Peyer's patch (tissue), 4 donors: ENCODE results near the gene SRP19. TPM values are rescaled to one million over a fixed set of nuclear protein-coding genes. Genes with fewer than 3 reads are reported as not detected.

Source experiments
- DNase-seq, 3 donors: peaks; one replicate each; pipeline ENCODE4 v3.0.0-alpha.2; 2017 to 2019
- H3K27ac ChIP-seq, 4 donors: fragments of 200-600 bp; sonication (generic); one replicate each; pipeline ENCODE4 v1.5.1; 2016 to 2019
- H3K27me3 ChIP-seq, 2 donors: fragments of 200-600 bp; sonication (generic); one replicate each; pipeline ENCODE4 v1.5.1; 2019
- H3K36me3 ChIP-seq, 3 donors: fragments of 200-600 bp; sonication (generic); one replicate each; pipeline ENCODE4 v1.5.1; 2016 to 2019
- H3K4me1 ChIP-seq, 4 donors: fragments of 200-600 bp; sonication (generic); one replicate each; pipeline ENCODE4 v1.5.1; 2016 to 2019
- H3K4me3 ChIP-seq, 4 donors: fragments of 200-600 bp; sonication (generic); 1 replicate in 3 of 4; 2 replicates in 1 of 4; pipeline ENCODE4 v1.5.1; 2016 to 2019; ENCODE audit warnings: mild to moderate bottlenecking in 1 of 4
- H3K9me3 ChIP-seq, 4 donors: fragments of 200-600 bp; sonication (generic); one replicate each; pipeline ENCODE4 v1.5.1; 2016 to 2019; ENCODE audit warnings: mild to moderate bottlenecking in 1 of 4
- POLR2A ChIP-seq, 2 donors: fragments of 450-650 bp; IDR thresholded peaks; one replicate each; pipeline ENCODE4 v1.5.1; 2017; ENCODE audit warnings: antibody characterized with exemption in 2 of 2, mild to moderate bottlenecking in 2 of 2, moderate library complexity in 2 of 2
- total RNA-seq, 4 donors: library from RNA; depleted of rRNA; stranded (reverse); fragments of >200 nt; gene quantifications; one replicate each; pipeline ENCODE4 v1.1.0, GENCODE V29; 2016
- TF ChIP-seq, protein P1 (sequence below), 6 experiments: fragments of 450-650 bp in 4 of 6; fragments of 200-600 bp in 2 of 6; sonication (generic) in 1 of 6; IDR thresholded peaks; one replicate each; pipeline ENCODE4 v1.5.1; 2017 to 2019; ENCODE audit warnings: antibody characterized with exemption in 6 of 6, mild to moderate bottlenecking in 3 of 6, moderate library complexity in 1 of 6

SRP19 gene
- total RNA-seq, 4 donors from 2014 or later: 15.7 to 63.7 (median 27.1) TPM

DNA sequence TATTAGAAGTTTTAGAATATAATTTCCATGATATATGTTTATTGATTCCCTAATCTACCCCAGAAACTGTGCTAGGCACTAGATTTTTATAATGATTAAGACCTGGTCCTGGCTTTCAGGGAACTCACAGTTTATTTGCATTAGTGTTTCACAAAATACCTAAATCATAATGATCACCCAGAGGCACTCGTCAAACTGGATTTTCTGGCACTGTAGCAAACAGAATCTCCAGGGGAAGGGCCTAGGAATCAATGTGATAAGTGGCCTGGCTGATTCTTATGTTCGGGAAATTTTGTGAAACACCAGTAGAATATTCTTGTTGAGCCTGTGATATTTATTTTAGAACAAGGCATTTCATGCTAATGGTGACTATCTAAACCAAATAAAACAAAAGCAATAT, 37.4 kb upstream of the SRP19 start:
- H3K27me3 ChIP-seq: no peaks in the 10 kb centered on the region
- no peaks in the 10 kb centered on the region for H3K9me3 ChIP-seq
- no peak overlapping the region for H3K4me3 ChIP-seq
- H3K36me3 ChIP-seq: peaks cover 0 to 79% (median 0%) of the 10 kb centered on the region in 3 donors
- H3K4me1 ChIP-seq: no peaks in the 10 kb centered on the region
- TF ChIP-seq POLR2A (IDR thresholded peaks at IDR 0.05): no peak
- TF ChIP-seq, protein P1, sequence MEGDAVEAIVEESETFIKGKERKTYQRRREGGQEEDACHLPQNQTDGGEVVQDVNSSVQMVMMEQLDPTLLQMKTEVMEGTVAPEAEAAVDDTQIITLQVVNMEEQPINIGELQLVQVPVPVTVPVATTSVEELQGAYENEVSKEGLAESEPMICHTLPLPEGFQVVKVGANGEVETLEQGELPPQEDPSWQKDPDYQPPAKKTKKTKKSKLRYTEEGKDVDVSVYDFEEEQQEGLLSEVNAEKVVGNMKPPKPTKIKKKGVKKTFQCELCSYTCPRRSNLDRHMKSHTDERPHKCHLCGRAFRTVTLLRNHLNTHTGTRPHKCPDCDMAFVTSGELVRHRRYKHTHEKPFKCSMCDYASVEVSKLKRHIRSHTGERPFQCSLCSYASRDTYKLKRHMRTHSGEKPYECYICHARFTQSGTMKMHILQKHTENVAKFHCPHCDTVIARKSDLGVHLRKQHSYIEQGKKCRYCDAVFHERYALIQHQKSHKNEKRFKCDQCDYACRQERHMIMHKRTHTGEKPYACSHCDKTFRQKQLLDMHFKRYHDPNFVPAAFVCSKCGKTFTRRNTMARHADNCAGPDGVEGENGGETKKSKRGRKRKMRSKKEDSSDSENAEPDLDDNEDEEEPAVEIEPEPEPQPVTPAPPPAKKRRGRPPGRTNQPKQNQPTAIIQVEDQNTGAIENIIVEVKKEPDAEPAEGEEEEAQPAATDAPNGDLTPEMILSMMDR (IDR thresholded peaks at IDR 0.05): no peak
- H3K27ac ChIP-seq: no peak overlapping the region
- no peak for DNase-seq

DNA sequence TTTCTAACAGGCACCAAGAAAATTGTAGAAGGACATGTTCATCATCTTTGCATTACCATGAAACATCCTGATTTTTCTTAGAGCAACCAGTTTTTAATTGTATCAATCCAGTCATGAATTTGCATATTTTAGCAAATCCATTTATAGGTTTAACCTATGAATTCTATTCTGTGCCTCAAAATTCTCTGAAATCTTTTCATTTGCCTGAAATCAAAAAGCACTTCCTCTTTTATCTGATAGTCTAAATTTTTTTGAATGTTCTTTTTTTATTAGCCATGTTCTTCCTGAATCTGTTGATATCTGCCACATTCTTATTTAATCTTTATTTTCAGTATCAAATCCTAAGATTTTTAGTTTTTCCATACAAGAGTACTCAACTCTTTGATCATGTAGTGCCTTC, 36.9 kb upstream of the SRP19 start:
- no peak overlapping the region for H3K4me3 ChIP-seq
- H3K27ac ChIP-seq: no peak overlapping the region
- H3K9me3 ChIP-seq: no peaks in the 10 kb centered on the region
- TF ChIP-seq, protein P1 (IDR thresholded peaks at IDR 0.05): no peak
- no peak for TF ChIP-seq POLR2A (IDR thresholded peaks at IDR 0.05)
- peaks cover 0 to 79% (median 0%) of the 10 kb centered on the region in 3 donors for H3K36me3 ChIP-seq
- no peak for DNase-seq
- no peaks in the 10 kb centered on the region for H3K4me1 ChIP-seq
- H3K27me3 ChIP-seq: no peaks in the 10 kb centered on the region

DNA sequence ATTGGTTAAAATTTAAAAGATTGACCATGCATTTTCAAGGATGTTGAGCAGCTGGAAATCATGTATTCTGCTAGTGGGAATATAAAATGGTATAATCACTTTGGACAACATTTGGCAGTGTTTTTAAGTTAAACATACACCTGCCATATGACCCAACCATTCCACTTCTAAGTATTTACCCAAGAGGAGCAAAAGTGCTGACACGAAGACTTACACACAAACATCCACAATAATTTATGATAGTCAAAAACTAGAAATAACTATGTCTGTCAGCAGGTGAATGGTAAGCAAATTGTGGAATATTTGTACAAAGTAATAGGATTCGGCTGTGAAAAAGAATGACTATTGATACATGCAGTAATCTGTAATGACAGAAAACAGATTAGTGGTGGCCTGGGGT, 30.7 kb upstream of the SRP19 start:
- Histone ChIP-seq H3K4me1 (no peaks in the 10 kb centered on the region), H3K4me3 (no peak overlapping the region), H3K36me3 (peaks cover 0 to 46% (median 0%) of the 10 kb centered on the region in 3 donors), H3K27me3 (no peaks in the 10 kb centered on the region), H3K9me3 (no peaks in the 10 kb centered on the region), H3K27ac (no peak overlapping the region)
- no peak for TF ChIP-seq POLR2A (IDR thresholded peaks at IDR 0.05)
- TF ChIP-seq, protein P1 (IDR thresholded peaks at IDR 0.05): no peak
- no peak for DNase-seq

DNA sequence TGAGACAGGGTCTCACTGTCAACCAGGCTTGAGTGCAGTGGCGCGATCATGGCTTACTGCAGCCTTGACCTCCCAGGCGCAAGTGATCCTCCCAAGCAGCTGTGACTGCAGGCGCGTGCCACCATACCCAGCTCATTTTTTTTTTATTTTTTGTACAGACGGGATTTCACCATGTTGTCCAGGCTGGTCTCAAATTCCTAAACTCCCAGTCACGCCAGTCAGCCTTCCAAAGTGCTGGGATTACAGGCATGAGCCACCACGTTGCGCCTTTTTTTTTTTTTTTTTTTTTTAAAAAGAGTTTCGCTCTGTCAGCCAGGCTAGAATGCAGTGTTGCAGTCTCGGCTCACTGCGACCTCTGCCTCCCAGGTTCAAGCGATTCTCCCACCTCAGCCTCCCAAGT, 27.1 kb upstream of the SRP19 start:
- H3K36me3 ChIP-seq: peaks cover 0 to 37% (median 4%) of the 10 kb centered on the region in 3 donors
- no peak for TF ChIP-seq POLR2A (IDR thresholded peaks at IDR 0.05)
- TF ChIP-seq, protein P1 (IDR thresholded peaks at IDR 0.05): no peak
- no peak overlapping the region for H3K27ac ChIP-seq

DNA sequence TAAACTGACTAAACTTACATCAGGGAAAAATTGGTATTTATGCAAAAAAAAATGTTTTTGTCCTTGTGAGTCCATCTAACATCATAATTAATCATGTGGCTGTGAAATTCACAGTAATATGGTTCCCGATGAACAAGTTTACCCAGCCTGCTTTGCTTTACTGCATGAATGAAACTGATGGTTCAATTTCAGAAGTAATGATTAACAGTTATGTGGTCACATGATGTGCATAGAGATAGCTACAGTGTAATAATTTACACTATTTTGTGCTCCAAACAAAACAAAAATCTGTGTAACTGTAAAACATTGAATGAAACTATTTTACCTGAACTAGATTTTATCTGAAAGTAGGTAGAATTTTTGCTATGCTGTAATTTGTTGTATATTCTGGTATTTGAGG, 16.6 kb upstream of the SRP19 start:
- Histone ChIP-seq H3K9me3 (no peaks in the 10 kb centered on the region), H3K27ac (no peak overlapping the region), H3K4me1 (no peaks in the 10 kb centered on the region), H3K4me3 (no peak overlapping the region), H3K36me3 (peaks cover 0 to 8% (median 0%) of the 10 kb centered on the region in 3 donors), H3K27me3 (no peaks in the 10 kb centered on the region)
- DNase-seq: no peak
- no peak for TF ChIP-seq POLR2A (IDR thresholded peaks at IDR 0.05)

More for the DNA sequence above, 27.1 kb upstream of the SRP19 start:
- no peak overlapping the region for H3K4me3 ChIP-seq
- no peaks in the 10 kb centered on the region for H3K4me1 ChIP-seq
- H3K27me3 ChIP-seq: no peaks in the 10 kb centered on the region
- H3K9me3 ChIP-seq: no peaks in the 10 kb centered on the region
- no peak for DNase-seq

DNA sequence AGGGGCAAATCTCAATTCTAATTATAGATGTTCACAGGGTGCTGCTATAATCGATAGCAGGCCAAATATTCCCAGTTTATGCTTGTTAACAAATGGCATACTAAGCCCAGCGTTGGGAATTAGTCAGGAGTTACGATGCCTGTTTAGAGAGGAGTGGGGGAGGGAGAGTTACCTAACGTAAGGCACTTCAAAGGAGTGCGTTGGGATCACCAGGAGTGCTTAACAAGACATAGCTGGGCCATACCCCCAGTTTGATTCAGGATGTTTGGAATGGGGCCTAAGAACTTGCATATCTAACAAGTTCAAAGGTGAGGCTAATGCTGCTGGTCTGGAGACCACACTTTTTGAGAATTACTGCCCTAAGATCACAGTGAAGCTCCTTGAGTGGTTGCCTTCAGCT, 14.5 kb upstream of the SRP19 start:
- H3K36me3 ChIP-seq: no peaks in the 10 kb centered on the region
- TF ChIP-seq, protein P1 (IDR thresholded peaks at IDR 0.05): no peak
- TF ChIP-seq POLR2A (IDR thresholded peaks at IDR 0.05): no peak
- no peaks in the 10 kb centered on the region for H3K27me3 ChIP-seq
- no peak overlapping the region for H3K27ac ChIP-seq
- no peaks in the 10 kb centered on the region for H3K9me3 ChIP-seq
- no peaks in the 10 kb centered on the region for H3K4me1 ChIP-seq
- no peak for DNase-seq
- no peak overlapping the region for H3K4me3 ChIP-seq
